Esophagus squamous epithelium (tissue), 5 donors: ENCODE data around the gene BIN1. TPM values are rescaled to one million over a fixed set of nuclear protein-coding genes. Genes with fewer than 3 reads are reported as not detected.
A peak's percentile ranks its signal among the peaks of the same experiment; 100 is the strongest.

Experiments
- DNase-seq: peaks from one replicate; lab custom pipeline; 2025; lab: John Stamatoyannopoulos, UW
- H3K27ac ChIP-seq, 4 donors: fragments of 200-600 bp; sonication (generic); one replicate each; pipeline ENCODE4 v1.5.1; 2016 to 2019; ENCODE audit warnings: mild to moderate bottlenecking in 1 of 4
- H3K27me3 ChIP-seq, 4 donors: fragments of 200-600 bp; sonication (generic); 1 replicate in 3 of 4; 2 replicates in 1 of 4; pipeline versions ENCODE4 v1.5.1 to v1.6.0; 2017 to 2021; ENCODE audit warnings: antibody characterized with exemption in 1 of 4
- H3K36me3 ChIP-seq, 3 donors: fragments of 200-600 bp; sonication (generic); one replicate each; pipeline ENCODE4 v1.5.1; 2016 to 2019
- H3K4me1 ChIP-seq, 3 donors: fragments of 200-600 bp; sonication (generic); one replicate each; pipeline ENCODE4 v1.5.1; 2017 to 2019
- H3K4me3 ChIP-seq, 4 donors: fragments of 200-600 bp; sonication (generic); 1 replicate in 3 of 4; 2 replicates in 1 of 4; pipeline ENCODE4 v1.5.1; 2016 to 2019; ENCODE audit warnings: mild to moderate bottlenecking in 2 of 4, moderate library complexity in 1 of 4
- H3K9me3 ChIP-seq, 3 donors: fragments of 200-600 bp; sonication (generic); one replicate each; pipeline ENCODE4 v1.5.1; 2016 to 2019
- POLR2A ChIP-seq, 4 donors: fragments of 450-650 bp; IDR thresholded peaks; one replicate each; pipeline ENCODE4 v1.6.1; 2017; ENCODE audit warnings: antibody characterized with exemption in 4 of 4, mild to moderate bottlenecking in 4 of 4, moderate library complexity in 3 of 4
- WGBS, 2 donors: methylation state at CpG; one replicate each; pipeline ENCODE4 v1.1.5; 2018; 5-methylcytosine and 5-hydroxymethylcytosine counted together
- intact Hi-C: fragments of 100-400 bp; cut with DNase I; formaldehyde crosslinking; loops from one replicate; pipeline ENCODE4 v1.15.0; 2022
- total RNA-seq, 4 donors: library from RNA; depleted of rRNA; stranded (reverse); fragments of >200 nt; gene quantifications; one replicate each; pipeline ENCODE4 v1.1.0, GENCODE V29; 2016
- TF ChIP-seq, protein P1 (sequence below), 6 experiments: fragments of 450-650 bp in 4 of 6; fragments of 200-600 bp in 2 of 6; sonication (generic) in 2 of 6; IDR thresholded peaks; one replicate each; pipeline ENCODE4 v1.5.1; 2016 to 2019; ENCODE audit warnings: antibody characterized with exemption in 6 of 6, mild to moderate bottlenecking in 4 of 6, moderate library complexity in 4 of 6
- donor health status: DM: yes; HTN: yes; CAD: no.

Gene BIN1
- total RNA-seq, 4 donors from 2014 or later = 10.8 to 23.3 (median 15.5) TPM

DNA sequence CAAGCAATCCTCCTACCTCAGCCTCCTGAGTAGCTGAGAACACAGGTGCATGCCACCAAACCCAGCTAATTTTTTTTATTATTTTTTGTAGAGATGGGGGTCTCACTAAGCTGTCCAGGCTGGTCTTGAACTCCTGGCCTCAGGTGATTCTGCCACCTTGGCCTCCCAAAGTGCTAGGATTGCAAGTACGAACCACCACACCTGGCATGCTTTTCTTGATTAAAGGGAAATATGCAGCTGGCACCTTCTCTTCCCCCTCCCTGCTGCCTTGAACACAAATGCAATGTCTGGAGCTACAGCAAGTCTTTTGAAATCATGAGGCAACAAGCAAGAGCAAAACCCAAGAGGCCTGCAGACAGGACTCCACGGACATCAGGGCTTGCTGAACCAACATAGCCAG is 26.8 kb upstream of the BIN1 start:
- no peak for TF ChIP-seq POLR2A (IDR thresholded peaks at IDR 0.05)
- TF ChIP-seq, protein P1, sequence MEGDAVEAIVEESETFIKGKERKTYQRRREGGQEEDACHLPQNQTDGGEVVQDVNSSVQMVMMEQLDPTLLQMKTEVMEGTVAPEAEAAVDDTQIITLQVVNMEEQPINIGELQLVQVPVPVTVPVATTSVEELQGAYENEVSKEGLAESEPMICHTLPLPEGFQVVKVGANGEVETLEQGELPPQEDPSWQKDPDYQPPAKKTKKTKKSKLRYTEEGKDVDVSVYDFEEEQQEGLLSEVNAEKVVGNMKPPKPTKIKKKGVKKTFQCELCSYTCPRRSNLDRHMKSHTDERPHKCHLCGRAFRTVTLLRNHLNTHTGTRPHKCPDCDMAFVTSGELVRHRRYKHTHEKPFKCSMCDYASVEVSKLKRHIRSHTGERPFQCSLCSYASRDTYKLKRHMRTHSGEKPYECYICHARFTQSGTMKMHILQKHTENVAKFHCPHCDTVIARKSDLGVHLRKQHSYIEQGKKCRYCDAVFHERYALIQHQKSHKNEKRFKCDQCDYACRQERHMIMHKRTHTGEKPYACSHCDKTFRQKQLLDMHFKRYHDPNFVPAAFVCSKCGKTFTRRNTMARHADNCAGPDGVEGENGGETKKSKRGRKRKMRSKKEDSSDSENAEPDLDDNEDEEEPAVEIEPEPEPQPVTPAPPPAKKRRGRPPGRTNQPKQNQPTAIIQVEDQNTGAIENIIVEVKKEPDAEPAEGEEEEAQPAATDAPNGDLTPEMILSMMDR (IDR thresholded peaks at IDR 0.05) = no peak
- H3K9me3 ChIP-seq = peaks cover 0 to under 1% (median 0%) of the 10 kb centered on the region in 3 donors
- no peak overlapping the region for H3K4me3 ChIP-seq
- no peak for DNase-seq
- H3K27me3 ChIP-seq = no peaks in the 10 kb centered on the region
- intact Hi-C loops = no loop called here
- 86 to 90% methylated on average over 1 to 2 of the region's 2 CpGs for WGBS, 2 donors
- no peaks in the 10 kb centered on the region for H3K36me3 ChIP-seq
- H3K4me1 ChIP-seq = peaks cover 0 to 3% (median 0%) of the 10 kb centered on the region in 3 donors
- no peak overlapping the region for H3K27ac ChIP-seq

GRCh38 chr2:127130421-127130820 is 23.5 kb upstream of the BIN1 start:
- no peaks in the 10 kb centered on the region for H3K27me3 ChIP-seq
- intact Hi-C loops = no loop called here
- H3K4me1 ChIP-seq = peaks cover 0 to 9% (median 0%) of the 10 kb centered on the region in 3 donors
- no peaks in the 10 kb centered on the region for H3K36me3 ChIP-seq
- TF ChIP-seq POLR2A (IDR thresholded peaks at IDR 0.05) = no peak
- TF ChIP-seq, protein P1 (IDR thresholded peaks at IDR 0.05) = no peak
- 78 to 79% methylated on average over 4 of the region's 4 CpGs for WGBS, 2 donors
- no peak overlapping the region for H3K27ac ChIP-seq
- DNase-seq = no peak
- no peak overlapping the region for H3K4me3 ChIP-seq
- H3K9me3 ChIP-seq = no peaks in the 10 kb centered on the region

- 84 to 91% methylated on average over 10 to 11 of the region's 11 CpGs for WGBS, 2 donors
- TF ChIP-seq, protein P1 (IDR thresholded peaks at IDR 0.05) = no peak
- TF ChIP-seq POLR2A (IDR thresholded peaks at IDR 0.05) = no peak
Measured at GRCh38 chr2:127129937-127130336, 23.0 kb upstream of the BIN1 start.

GRCh38 chr2:127128445-127128904 is 21.5 kb upstream of the BIN1 start:
- DNase-seq = no peak
- no peak for TF ChIP-seq POLR2A (IDR thresholded peaks at IDR 0.05)
- TF ChIP-seq, protein P1 (IDR thresholded peaks at IDR 0.05) = no peak
- Histone ChIP-seq H3K4me1 (peaks cover 0 to 9% (median 0%) of the 10 kb centered on the region in 3 donors), H3K9me3 (no peaks in the 10 kb centered on the region), H3K27ac (no peak overlapping the region), H3K4me3 (peak overlapping the region in 1 of 4 donors; percentile 15), H3K36me3 (no peaks in the 10 kb centered on the region), H3K27me3 (no peaks in the 10 kb centered on the region)
- intact Hi-C loops = no loop called here
- 28 to 42% methylated on average over 6 to 8 of the region's 8 CpGs for WGBS, 2 donors

More at GRCh38 chr2:127129937-127130336, 23.0 kb upstream of the BIN1 start:
- H3K27ac ChIP-seq = no peak overlapping the region
- H3K9me3 ChIP-seq = no peaks in the 10 kb centered on the region
- DNase-seq = no peak
- no peaks in the 10 kb centered on the region for H3K27me3 ChIP-seq
- H3K36me3 ChIP-seq = no peaks in the 10 kb centered on the region
- no peak overlapping the region for H3K4me3 ChIP-seq
- H3K4me1 ChIP-seq = peaks cover 0 to 9% (median 0%) of the 10 kb centered on the region in 3 donors
- intact Hi-C loops = no loop called here

- intact Hi-C loops = no loop called here
- no peak for TF ChIP-seq POLR2A (IDR thresholded peaks at IDR 0.05)
- TF ChIP-seq, protein P1 (IDR thresholded peaks at IDR 0.05) = no peak
- no peaks in the 10 kb centered on the region for H3K27me3 ChIP-seq
- peaks cover 0 to 9% (median 0%) of the 10 kb centered on the region in 3 donors for H3K4me1 ChIP-seq
- 90 to 100% methylated on average over 1 of the region's 1 CpG for WGBS, 2 donors
- no peak for DNase-seq
- H3K9me3 ChIP-seq = no peaks in the 10 kb centered on the region
- no peak overlapping the region for H3K27ac ChIP-seq
- H3K36me3 ChIP-seq = no peaks in the 10 kb centered on the region
- no peak overlapping the region for H3K4me3 ChIP-seq
Measured at GRCh38 chr2:127125821-127126220, 18.9 kb upstream of the BIN1 start.
